OCI-LY1 (cell line): ENCODE results near the gene CDH3.

Experiments
- H2AFZ ChIP-seq: fragments of 200-600 bp; sonication (generic), shearing (Covaris generic); 2 replicates; pipeline ENCODE4 v1.6.0; 2014; ENCODE audit warnings: antibody characterized with exemption, mild to moderate bottlenecking, low read length
- H3F3A ChIP-seq: fragments of 200-600 bp; sonication (generic), shearing (Covaris generic); 2 replicates; pipeline ENCODE4 v1.6.0; 2014; ENCODE audit warnings: mild to moderate bottlenecking, antibody characterized with exemption, low read length, moderate library complexity; ENCODE audit not compliant: insufficient read depth
- H3K27ac ChIP-seq: fragments of 200-600 bp; sonication (generic); 2 replicates; pipeline ENCODE4 v1.5.1; 2014; ENCODE audit warnings: low read length, mixed run types, mild to moderate bottlenecking, low read depth; ENCODE audit not compliant: poor library complexity, severe bottlenecking
- H3K27me3 ChIP-seq: fragments of 200-600 bp; sonication (generic); 2 replicates; pipeline ENCODE4 v1.6.0; 2014; ENCODE audit warnings: antibody characterized with exemption, mild to moderate bottlenecking, low read length, moderate library complexity; ENCODE audit not compliant: insufficient read depth
- H3K36me3 ChIP-seq: fragments of 200-600 bp; sonication (generic); 2 replicates; pipeline ENCODE4 v1.6.1; 2014; ENCODE audit warnings: mild to moderate bottlenecking, antibody characterized with exemption, low read length, moderate library complexity, mixed read lengths; ENCODE audit not compliant: insufficient read depth
- H3K4me1 ChIP-seq: fragments of 200-600 bp; sonication (generic); 2 replicates; pipeline ENCODE4 v1.5.1; 2014; ENCODE audit warnings: mild to moderate bottlenecking, low read length, moderate library complexity; ENCODE audit not compliant: insufficient read depth, severe bottlenecking
- H3K4me2 ChIP-seq: fragments of 200-600 bp; sonication (generic), shearing (Covaris generic); 2 replicates; pipeline ENCODE4 v1.6.1; 2014; ENCODE audit warnings: low read length
- H3K4me3 ChIP-seq: fragments of 200-600 bp; sonication (generic); 2 replicates; pipeline ENCODE4 v1.5.1; 2014; ENCODE audit warnings: low read length, low read depth, mild to moderate bottlenecking, mixed read lengths; ENCODE audit not compliant: poor library complexity, severe bottlenecking
- H3K79me2 ChIP-seq: fragments of 200-600 bp; shearing (Covaris generic); 2 replicates; pipeline ENCODE4 v1.6.1; 2016; ENCODE audit warnings: mixed run types, low read length, mixed read lengths; ENCODE audit not compliant: insufficient read depth
- H3K9ac ChIP-seq: fragments of 200-600 bp; sonication (generic), shearing (Covaris generic); 2 replicates; pipeline ENCODE4 v1.6.1; 2014; ENCODE audit warnings: mild to moderate bottlenecking, low read length, mixed read lengths
- H3K9me2 ChIP-seq: fragments of 200-600 bp; sonication (generic), shearing (Covaris generic); 2 replicates; pipeline ENCODE4 v1.6.1; 2014; ENCODE audit warnings: low read depth, mild to moderate bottlenecking, low read length, mixed read lengths
- H3K9me3 ChIP-seq: fragments of 200-600 bp; shearing (Covaris generic); 2 replicates; pipeline ENCODE4 v1.6.1; 2014; ENCODE audit warnings: low read length, mixed read lengths
- H4K20me1 ChIP-seq: fragments of 200-600 bp; sonication (generic), shearing (Covaris generic); 2 replicates; pipeline ENCODE4 v1.6.0; 2016; ENCODE audit warnings: mild to moderate bottlenecking, low read length; ENCODE audit not compliant: insufficient read depth
- EZH2 ChIP-seq: fragments of 200-600 bp; sonication (generic), shearing (Covaris generic); IDR thresholded peaks from 2 replicates; pipeline ENCODE4 v1.8.0; 2017; ENCODE audit warnings: borderline replicate concordance, mixed run types, mild to moderate bottlenecking, antibody characterized with exemption, low read length, moderate library complexity, mixed read lengths
- TF ChIP-seq, protein P1 (sequence below): fragments of 200-600 bp; sonication (generic), shearing (Covaris generic); IDR thresholded peaks from 2 replicates; pipeline ENCODE4 v1.5.1; 2017; ENCODE audit warnings: mild to moderate bottlenecking, antibody characterized with exemption, low read length, moderate library complexity, mixed read lengths

The CDH3 gene

DNA sequence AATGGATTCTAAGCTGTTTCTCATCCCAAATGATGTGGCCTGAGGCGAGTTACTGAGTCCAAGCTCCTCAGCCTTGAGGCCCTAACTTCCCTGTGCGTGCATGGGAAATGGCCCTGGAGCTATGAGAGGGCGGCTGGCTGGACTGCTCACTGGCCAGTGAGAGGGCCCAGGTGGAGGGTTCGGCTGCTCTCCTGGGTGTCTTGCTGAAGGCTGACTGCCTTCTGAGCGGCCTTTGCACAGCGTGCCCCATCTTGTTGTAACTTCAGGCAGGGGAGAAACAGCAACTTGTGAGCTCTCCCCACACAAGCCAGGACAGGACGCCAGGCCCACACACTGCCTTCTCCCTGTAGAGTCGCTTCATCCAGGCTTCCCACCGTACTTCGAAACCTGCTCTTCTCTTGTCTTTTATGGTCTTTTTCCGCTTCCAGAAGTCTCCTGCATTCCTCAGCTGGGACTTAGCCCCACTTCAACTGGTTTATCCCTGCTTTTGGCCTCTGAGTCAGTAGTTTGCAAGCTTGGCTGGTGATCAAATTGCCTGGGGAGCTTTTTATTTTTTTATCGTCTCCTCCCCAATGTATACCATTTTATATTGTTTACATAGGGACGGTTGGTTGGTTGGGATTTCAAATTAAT, 13.3 kb downstream of the CDH3 start:
- no peaks in the 10 kb centered on the region for H3K79me2 ChIP-seq
- H3K9me2 ChIP-seq = no peaks in the 10 kb centered on the region
- H3K4me3 ChIP-seq = no peak overlapping the region
- H3K27me3 ChIP-seq = no peaks in the 10 kb centered on the region
- no peaks in the 10 kb centered on the region for H3F3A ChIP-seq
- H2AFZ ChIP-seq = no peak overlapping the region
- H4K20me1 ChIP-seq = no peaks in the 10 kb centered on the region
- H3K27ac ChIP-seq = no peak overlapping the region
- H3K36me3 ChIP-seq = no peaks in the 10 kb centered on the region
- TF ChIP-seq EZH2 = no peak
- TF ChIP-seq, protein P1, sequence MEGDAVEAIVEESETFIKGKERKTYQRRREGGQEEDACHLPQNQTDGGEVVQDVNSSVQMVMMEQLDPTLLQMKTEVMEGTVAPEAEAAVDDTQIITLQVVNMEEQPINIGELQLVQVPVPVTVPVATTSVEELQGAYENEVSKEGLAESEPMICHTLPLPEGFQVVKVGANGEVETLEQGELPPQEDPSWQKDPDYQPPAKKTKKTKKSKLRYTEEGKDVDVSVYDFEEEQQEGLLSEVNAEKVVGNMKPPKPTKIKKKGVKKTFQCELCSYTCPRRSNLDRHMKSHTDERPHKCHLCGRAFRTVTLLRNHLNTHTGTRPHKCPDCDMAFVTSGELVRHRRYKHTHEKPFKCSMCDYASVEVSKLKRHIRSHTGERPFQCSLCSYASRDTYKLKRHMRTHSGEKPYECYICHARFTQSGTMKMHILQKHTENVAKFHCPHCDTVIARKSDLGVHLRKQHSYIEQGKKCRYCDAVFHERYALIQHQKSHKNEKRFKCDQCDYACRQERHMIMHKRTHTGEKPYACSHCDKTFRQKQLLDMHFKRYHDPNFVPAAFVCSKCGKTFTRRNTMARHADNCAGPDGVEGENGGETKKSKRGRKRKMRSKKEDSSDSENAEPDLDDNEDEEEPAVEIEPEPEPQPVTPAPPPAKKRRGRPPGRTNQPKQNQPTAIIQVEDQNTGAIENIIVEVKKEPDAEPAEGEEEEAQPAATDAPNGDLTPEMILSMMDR = no peak
- no peaks in the 10 kb centered on the region for H3K9me3 ChIP-seq
- H3K4me2 ChIP-seq = no peak overlapping the region
- H3K4me1 ChIP-seq = no peaks in the 10 kb centered on the region
- no peak overlapping the region for H3K9ac ChIP-seq

DNA sequence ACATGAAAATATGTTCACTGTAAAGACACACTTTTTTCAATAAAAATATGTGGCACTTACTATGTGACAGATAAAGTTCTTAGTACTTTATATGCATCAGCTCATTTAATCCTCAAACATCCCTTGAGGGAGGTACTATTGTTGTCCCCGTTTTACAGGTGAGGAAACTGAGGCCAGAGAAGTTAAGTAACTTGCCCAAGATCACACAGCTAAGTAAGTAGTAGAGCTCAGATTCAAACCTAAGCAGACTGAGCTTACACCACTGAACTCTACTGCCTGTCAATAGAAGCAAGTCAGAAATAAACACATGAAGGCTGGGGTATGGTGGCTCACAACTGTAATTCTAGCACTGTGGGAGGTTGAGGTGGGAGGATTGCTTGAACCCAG, 13.9 kb downstream of the CDH3 start:
- Histone ChIP-seq H3K27me3 (no peaks in the 10 kb centered on the region), H3K4me2 (no peak overlapping the region), H2AFZ (no peak overlapping the region), H3K27ac (no peak overlapping the region), H3K79me2 (no peaks in the 10 kb centered on the region), H4K20me1 (no peaks in the 10 kb centered on the region), H3K4me3 (no peak overlapping the region), H3K36me3 (no peaks in the 10 kb centered on the region), H3K9me2 (no peaks in the 10 kb centered on the region), H3K9ac (no peak overlapping the region), H3K9me3 (no peaks in the 10 kb centered on the region), H3K4me1 (no peaks in the 10 kb centered on the region), H3F3A (no peaks in the 10 kb centered on the region)
- TF ChIP-seq, protein P1 = no peak
- TF ChIP-seq EZH2 = no peak

GRCh38 chr16:68659412-68660358, 14.6 kb downstream of the CDH3 start:
- Histone ChIP-seq H4K20me1 (no peaks in the 10 kb centered on the region), H3K9ac (no peak overlapping the region), H3K79me2 (no peaks in the 10 kb centered on the region), H3K9me3 (no peaks in the 10 kb centered on the region), H3K27me3 (no peaks in the 10 kb centered on the region), H3K9me2 (no peaks in the 10 kb centered on the region), H3K4me1 (no peaks in the 10 kb centered on the region), H3K4me3 (no peak overlapping the region), H3K4me2 (no peak overlapping the region), H2AFZ (no peak overlapping the region), H3K27ac (no peak overlapping the region), H3K36me3 (no peaks in the 10 kb centered on the region), H3F3A (no peaks in the 10 kb centered on the region)
- TF ChIP-seq EZH2 = no peak
- TF ChIP-seq, protein P1 = no peak
